Testis (tissue), 3 donors: Measurements from ENCODE around the gene MAGED2. TPM values are rescaled to one million over a fixed set of nuclear protein-coding genes. Genes with fewer than 3 reads are reported as not detected.

Experiments
- DNase-seq: peaks from one replicate; pipeline ENCODE4 v3.0.0-alpha.2; 2019
- H3K27ac ChIP-seq, 2 donors: fragments of 200-600 bp; sonication (generic); one replicate each; pipeline ENCODE4 v1.5.1; 2019
- H3K27me3 ChIP-seq: fragments of 200-600 bp; sonication (generic); one replicate; pipeline ENCODE4 v1.5.1; 2019
- H3K36me3 ChIP-seq: fragments of 200-600 bp; sonication (generic); one replicate; pipeline ENCODE4 v1.5.1; 2017; ENCODE audit warnings: low read depth; ENCODE audit errors: missing control alignments
- H3K4me1 ChIP-seq: fragments of 200-600 bp; sonication (generic); one replicate; pipeline ENCODE4 v1.5.1; 2019
- H3K4me3 ChIP-seq, 2 donors: fragments of 200-600 bp; sonication (generic); one replicate each; pipeline ENCODE4 v1.5.1; 2017 to 2019
- H3K9me3 ChIP-seq: fragments of 200-600 bp; sonication (generic); one replicate; pipeline ENCODE4 v1.5.1; 2017
- CTCF ChIP-seq, 3 experiments: fragments of 450-650 bp in 2 of 3; fragments of 200-600 bp in 1 of 3; sonication (generic) in 1 of 3; IDR thresholded peaks; one replicate each; pipeline ENCODE4 v1.5.1; 2016 to 2019; ENCODE audit warnings: antibody characterized with exemption in 3 of 3, mild to moderate bottlenecking in 2 of 3, moderate library complexity in 1 of 3
- POLR2A ChIP-seq: fragments of 450-650 bp; IDR thresholded peaks from one replicate; pipeline ENCODE4 v1.6.1; 2017; ENCODE audit warnings: antibody characterized with exemption, mild to moderate bottlenecking, moderate library complexity
- WGBS, 2 donors: methylation state at CpG; one replicate each; pipeline ENCODE4 v1.1.5; 2018; 5-methylcytosine and 5-hydroxymethylcytosine counted together
- intact Hi-C: fragments of 100-400 bp; cut with DNase I; formaldehyde crosslinking; loops from one replicate; pipeline ENCODE4 v1.15.1; 2023; ENCODE audit warnings: low total_unique reads
- polyA plus RNA-seq: library from polyadenylated mRNA; stranded (reverse); fragments of 350-450 nt; fragmentation: Illumina TruSeq; extraction: RNeasy Lipid Tissue Mini Kit (QIAGEN cat#74804); gene quantifications from one replicate; pipeline ENCODE4 v1.2.3, GENCODE V29; 2014; ENCODE audit warnings: low read depth, low replicate concordance; ENCODE audit not compliant: insufficient read depth
- total RNA-seq, 2 donors: library from RNA; depleted of rRNA; stranded (reverse); fragments of >200 nt; gene quantifications; one replicate each; pipeline ENCODE4 v1.2.3, GENCODE V29; 2016

MAGED2 gene
- total and polyA plus RNA-seq, 3 donors from 2014 or later: 179 to 288 (median 206) TPM

- WGBS, 2 donors: 29 to 40% methylated on average over 1 of the region's 1 CpG
- Histone ChIP-seq H3K4me3 (no peak overlapping the region), H3K27ac (no peak overlapping the region), H3K4me1 (no peaks in the 10 kb centered on the region), H3K36me3 (no peaks in the 10 kb centered on the region), H3K9me3 (no peaks in the 10 kb centered on the region), H3K27me3 (no peaks in the 10 kb centered on the region)
- TF ChIP-seq POLR2A (no peak), CTCF (IDR thresholded peaks at IDR 0.05) (no peak)
- intact Hi-C loops: no loop called here
- DNase-seq: peak; percentile 27
Observed at GRCh38 chrX:54794028-54794427, 13.5 kb upstream of the MAGED2 start.

- 85 to 94% methylated on average over 4 of the region's 4 CpGs for WGBS, 2 donors
- no peak for TF ChIP-seq POLR2A
- no peak for TF ChIP-seq CTCF (IDR thresholded peaks at IDR 0.05)
- Histone ChIP-seq H3K27me3 (no peaks in the 10 kb centered on the region), H3K4me1 (no peaks in the 10 kb centered on the region), H3K27ac (no peak overlapping the region), H3K9me3 (no peaks in the 10 kb centered on the region), H3K36me3 (no peaks in the 10 kb centered on the region), H3K4me3 (no peak overlapping the region)
- intact Hi-C loops: no loop called here
- no peak for DNase-seq
Observed at GRCh38 chrX:54794795-54795194, 12.8 kb upstream of the MAGED2 start.

GRCh38 chrX:54798137-54798536, 9.4 kb upstream of the MAGED2 start, which contains the start of gene ITIH6:
Gene ITIH6 (minus strand): TSS chrX:54798255. CDS start chrX:54798210, 45 bp downstream.
- 81 to 100% methylated on average over 1 to 2 of the region's 2 CpGs for WGBS, 2 donors
- DNase-seq: no peak
- H3K4me1 ChIP-seq: no peaks in the 10 kb centered on the region
- no peak within 1 kb of the TSS for H3K4me3 ChIP-seq
- intact Hi-C loops: no loop called here
- no peak for TF ChIP-seq POLR2A
- no peak for TF ChIP-seq CTCF (IDR thresholded peaks at IDR 0.05)
- H3K36me3 ChIP-seq: no peaks in the 10 kb centered on the region
- no peaks in the 10 kb centered on the region for H3K9me3 ChIP-seq
- H3K27ac ChIP-seq: no peak within 1 kb of the TSS
- no peaks in the 10 kb centered on the region for H3K27me3 ChIP-seq

GRCh38 chrX:54799046-54799445, 8.5 kb upstream of the MAGED2 start:
- DNase-seq: no peak
- Histone ChIP-seq H3K4me1 (no peaks in the 10 kb centered on the region), H3K27me3 (no peaks in the 10 kb centered on the region), H3K36me3 (no peaks in the 10 kb centered on the region), H3K27ac (no peak overlapping the region), H3K9me3 (no peaks in the 10 kb centered on the region), H3K4me3 (no peak overlapping the region)
- intact Hi-C loops: no loop called here
- no peak for TF ChIP-seq CTCF (IDR thresholded peaks at IDR 0.05)
- no peak for TF ChIP-seq POLR2A
- WGBS, 2 donors: 90 to 94% methylated on average over 2 of the region's 2 CpGs

- H3K4me1 ChIP-seq: peaks cover 7% of the 10 kb centered on the region
- intact Hi-C loops: no loop called here
- H3K36me3 ChIP-seq: no peaks in the 10 kb centered on the region
- peak overlapping the region; percentile 66 to 81 for H3K4me3 ChIP-seq
- no peaks in the 10 kb centered on the region for H3K9me3 ChIP-seq
- WGBS, 2 donors: 0% methylated on average over 13 to 23 of the region's 23 CpGs
- TF ChIP-seq CTCF (IDR thresholded peaks at IDR 0.05): no peak
- TF ChIP-seq POLR2A: no peak
- peak; percentile 85 for DNase-seq
- no peaks in the 10 kb centered on the region for H3K27me3 ChIP-seq
- peak overlapping the region; percentile 91 to 92 for H3K27ac ChIP-seq
Observed at GRCh38 chrX:54808109-54808604, 612 bp downstream of the MAGED2 start.
